H1 (cell line): ENCODE data around the gene ACKR2. TPM values are rescaled to one million over a fixed set of nuclear protein-coding genes. Genes with fewer than 3 reads are reported as not detected.

ENCODE experiments used
- CTCF ChIA-PET: fragments of 300-600 bp; sonication (Branson Sonifier 250); formaldehyde crosslinking; loops from one replicate; lab custom pipeline; 2021; ENCODE audit not compliant: partially characterized antibody; lab: Charles Lee
- POLR2A ChIA-PET: fragments of 300-600 bp; sonication (Branson Sonifier 250); formaldehyde crosslinking; loops from one replicate; lab custom pipeline; 2021; ENCODE audit warnings: inconsistent platforms; ENCODE audit not compliant: partially characterized antibody; lab: Charles Lee
- DNase-seq, 2 experiments: peaks; one replicate each; pipeline versions ENCODE4 v3.0.0 to v3.0.0-alpha.2; 2010 to 2022; ENCODE audit warnings: low spot score in 2 of 2, low read depth in 1 of 2, mixed read lengths in 1 of 2
- FAIRE-seq: peaks from 2 replicates; lab custom pipeline; 2011; peaks lifted over from hg19 to GRCh38; lab: Jason Lieb, UNC
- H2AFZ ChIP-seq: 2 replicates; pipeline ENCODE4 v1.8.1; 2012; ENCODE audit warnings: low read length, inconsistent platforms
- H2AK5ac ChIP-seq: 2 replicates; pipeline ENCODE4 v1.6.1; 2013; ENCODE audit warnings: low read depth, low read length
- H2BK120ac ChIP-seq: replicated peaks from 2 replicates; pipeline ENCODE3; 2013; ENCODE audit warnings: low read depth, low read length, inconsistent platforms
- H2BK12ac ChIP-seq: 2 replicates; pipeline ENCODE4 v1.6.1; 2013; ENCODE audit warnings: low read depth, low read length
- H2BK15ac ChIP-seq: 2 replicates; pipeline ENCODE4 v1.6.1; 2013; ENCODE audit warnings: low read length
- H2BK20ac ChIP-seq: 2 replicates; pipeline ENCODE4 v1.6.1; 2013; ENCODE audit warnings: low read length
- H2BK5ac ChIP-seq: 2 replicates; pipeline ENCODE4 v1.6.1; 2013; ENCODE audit warnings: low read depth, low read length
- H3K14ac ChIP-seq: 2 replicates; pipeline ENCODE4 v1.6.1; 2013; ENCODE audit warnings: inconsistent platforms; ENCODE audit not compliant: insufficient read length
- H3K18ac ChIP-seq: 2 replicates; pipeline ENCODE4 v1.6.1; 2013; ENCODE audit warnings: low read length; ENCODE audit errors: extremely low read depth
- H3K23ac ChIP-seq: 2 replicates; pipeline ENCODE4 v1.6.1; 2013; ENCODE audit warnings: inconsistent platforms; ENCODE audit not compliant: insufficient read length
- H3K23me2 ChIP-seq: 2 replicates; pipeline ENCODE4 v1.6.1; 2013; ENCODE audit warnings: low read depth, low read length
- H3K27ac ChIP-seq: 2 replicates; pipeline ENCODE4 v1.6.1; 2011; ENCODE audit warnings: low read depth, low read length, inconsistent platforms
- H3K27me3 ChIP-seq, 4 experiments: replicated peaks in 1 of 4; 1 replicate in 1 of 4; 2 replicates in 3 of 4; pipeline versions ENCODE4 v1.6.1 to v1.8.1; 2011 to 2013; ENCODE audit warnings: low read length in 3 of 4, mild to moderate bottlenecking in 3 of 4, inconsistent platforms in 2 of 4, mixed read lengths in 2 of 4, moderate library complexity in 1 of 4; ENCODE audit not compliant: control insufficient read depth in 3 of 4, insufficient read depth in 3 of 4; ENCODE audit errors: extremely low read depth in 1 of 4
- H3K36me3 ChIP-seq, 4 experiments: 2 replicates each; pipeline versions ENCODE4 v1.6.1 to v1.8.1; 2011 to 2013; ENCODE audit warnings: mild to moderate bottlenecking in 4 of 4, low read length in 3 of 4, moderate library complexity in 2 of 4, control low read depth in 1 of 4, inconsistent platforms in 1 of 4; ENCODE audit not compliant: insufficient read depth in 4 of 4, control insufficient read depth in 2 of 4
- H3K4ac ChIP-seq: replicated peaks from 2 replicates; pipeline ENCODE3; 2013; ENCODE audit warnings: low read length, low read depth, mixed read lengths, inconsistent platforms; ENCODE audit not compliant: insufficient read length
- H3K4me1 ChIP-seq, 4 experiments: replicated peaks in 1 of 4; 1 replicate in 1 of 4; 2 replicates in 3 of 4; pipeline versions ENCODE4 v1.6.1 to v1.8.1; 2011 to 2013; ENCODE audit warnings: low read length in 3 of 4, inconsistent platforms in 2 of 4, mixed read lengths in 1 of 4; ENCODE audit not compliant: insufficient read depth in 4 of 4, control insufficient read depth in 3 of 4
- H3K4me2 ChIP-seq, 2 experiments: 2 replicates each; pipeline versions ENCODE4 v1.6.1 to v1.8.1; 2011 to 2013; ENCODE audit warnings: low read depth in 2 of 2, low read length in 2 of 2, control low read depth in 1 of 2, inconsistent platforms in 1 of 2, mild to moderate bottlenecking in 1 of 2; ENCODE audit not compliant: insufficient read depth in 1 of 2
- H3K4me3 ChIP-seq, 4 experiments: fragments of 200-600, 300-600 bp in 1 of 4; sonication (generic), shearing (Covaris generic), sonication (Bioruptor Twin) in 1 of 4; 2 replicates each; pipeline versions ENCODE4 v1.5.1 to v1.8.1; 2011 to 2016; ENCODE audit warnings: low read length in 4 of 4, low read depth in 3 of 4, control low read depth in 2 of 4, inconsistent platforms in 2 of 4, mild to moderate bottlenecking in 2 of 4, mixed read lengths in 1 of 4, moderate library complexity in 1 of 4; ENCODE audit not compliant: insufficient read depth in 2 of 4; ENCODE audit errors: extremely low read depth in 1 of 4
- H3K56ac ChIP-seq: replicated peaks from 2 replicates; pipeline ENCODE3; 2013; ENCODE audit warnings: low read depth, mild to moderate bottlenecking, mixed read lengths, low read length, inconsistent platforms; ENCODE audit not compliant: insufficient read length
- H3K79me1 ChIP-seq: 2 replicates; pipeline ENCODE4 v1.6.1; 2013; ENCODE audit warnings: low read depth, low read length, control low read depth
- H3K79me2 ChIP-seq, 2 experiments: 2 replicates each; pipeline versions ENCODE4 v1.6.1 to v1.8.1; 2012 to 2013; ENCODE audit warnings: low read length in 2 of 2, mild to moderate bottlenecking in 2 of 2, inconsistent platforms in 1 of 2; ENCODE audit not compliant: insufficient read depth in 2 of 2, control insufficient read depth in 1 of 2
- H3K9ac ChIP-seq, 4 experiments: replicated peaks in 1 of 4; 1 replicate in 1 of 4; 2 replicates in 3 of 4; pipeline versions ENCODE4 v1.6.1 to v1.8.1; 2011 to 2013; ENCODE audit warnings: low read depth in 3 of 4, low read length in 3 of 4, control low read depth in 2 of 4, mild to moderate bottlenecking in 2 of 4, moderate library complexity in 2 of 4, inconsistent platforms in 1 of 4; ENCODE audit errors: extremely low read depth in 1 of 4
- H3K9me3 ChIP-seq, 2 experiments: 2 replicates each; pipeline versions ENCODE4 v1.6.1 to v1.8.1; 2012 to 2013; ENCODE audit warnings: mild to moderate bottlenecking in 2 of 2, moderate library complexity in 2 of 2, control low read depth in 1 of 2, inconsistent platforms in 1 of 2, low read depth in 1 of 2, low read length in 1 of 2, mixed read lengths in 1 of 2; ENCODE audit not compliant: insufficient read depth in 2 of 2
- H4K20me1 ChIP-seq, 2 experiments: replicated peaks in 1 of 2; 2 replicates each; pipeline versions ENCODE3 to v1.8.1; 2011 to 2013; ENCODE audit warnings: inconsistent platforms in 2 of 2, low read length in 2 of 2, mild to moderate bottlenecking in 1 of 2; ENCODE audit not compliant: insufficient read depth in 2 of 2, control insufficient read depth in 1 of 2
- H4K5ac ChIP-seq: 2 replicates; pipeline ENCODE4 v1.6.1; 2013; ENCODE audit warnings: low read length, low read depth, mixed read lengths, inconsistent platforms; ENCODE audit not compliant: insufficient read length
- H4K8ac ChIP-seq: 2 replicates; pipeline ENCODE4 v1.8.0; 2013; ENCODE audit warnings: mild to moderate bottlenecking, moderate library complexity, low read length, inconsistent platforms; ENCODE audit not compliant: insufficient read depth; ENCODE audit errors: extremely low read depth
- H4K91ac ChIP-seq: replicated peaks from 2 replicates; pipeline ENCODE3; 2013; ENCODE audit warnings: low read length, mixed read lengths, inconsistent platforms; ENCODE audit not compliant: insufficient read length
- BRCA1 ChIP-seq: IDR thresholded peaks from 2 replicates; pipeline ENCODE4 v1.6.1; 2012; ENCODE audit warnings: low read depth, low read length, improper control_type of control experiment
- EGR1 ChIP-seq: IDR thresholded peaks from 2 replicates; pipeline ENCODE4 v1.6.1; 2011; ENCODE audit warnings: low read depth, low read length, borderline replicate concordance
- RAD21 ChIP-seq, 2 experiments: IDR thresholded peaks in 1 of 2; conservative IDR thresholded peaks in 1 of 2; 2 replicates each; pipeline ENCODE4 v1.6.1; 2011; ENCODE audit warnings: low read depth in 2 of 2, low read length in 2 of 2, improper control_type of control experiment in 1 of 2, inconsistent platforms in 1 of 2, mild to moderate bottlenecking in 1 of 2, moderate library complexity in 1 of 2
- RBBP5 ChIP-seq: IDR thresholded peaks from 2 replicates; pipeline ENCODE4 v1.7.1; 2012; ENCODE audit warnings: low read depth, mild to moderate bottlenecking, inconsistent platforms, low read length, moderate library complexity, borderline replicate concordance
- SIX5 ChIP-seq: IDR thresholded peaks from 2 replicates; pipeline ENCODE4 v1.6.1; 2011; ENCODE audit warnings: mild to moderate bottlenecking, low read depth, low read length
- SP1 ChIP-seq: IDR thresholded peaks from 2 replicates; pipeline ENCODE4 v1.6.1; 2011; ENCODE audit warnings: low read depth, low read length
- WGBS, 2 experiments: shearing (Covaris generic) in 1 of 2; methylation state at CpG; one replicate each; pipeline versions ENCODE4 v1.1.6 to v1.1.7; 2013 to 2015; ENCODE audit warnings: low lambda C conversion rate in 2 of 2, mixed read lengths in 2 of 2, inconsistent platforms in 1 of 2, low coverage in 1 of 2, missing lambda C conversion rate in 1 of 2; ENCODE audit not compliant: insufficient replicate concordance in 2 of 2, insufficient coverage in 1 of 2, insufficient read length in 1 of 2; ENCODE audit errors: extremely low coverage in 1 of 2, missing lambda C conversion rate in 1 of 2; 5-methylcytosine and 5-hydroxymethylcytosine counted together
- polyA plus RNA-seq, 7 experiments: library from polyadenylated mRNA; depleted of rRNA in 3 of 7; stranded (reverse) in 5 of 7; unstranded in 2 of 7; fragments of >200 nt in 5 of 7; fragments of 200-250 nt in 2 of 7; gene quantifications; 1 replicate in 5 of 7; 2 replicates in 1 of 7; 4 replicates in 1 of 7; pipeline versions ENCODE4 v1.2.1 to v1.2.3, GENCODE V29; 2011 to 2013; ENCODE audit warnings: missing spikeins in 2 of 7, mixed read lengths in 2 of 7
- total RNA-seq: library from RNA; stranded (reverse); fragmentation: NEBNext Ultra II Directional; extraction: Animal tissue kit (Norgen Biotek cat#: 25700); gene quantifications from 2 replicates; pipeline ENCODE4 v1.2.1, GENCODE V29; 2021

Gene ACKR2
- total and polyA plus RNA-seq, 2 of the 8 experiments (the other 6 are each of a cell fraction or from before 2014, with no cell fraction given), result 0.09 to 0.12 TPM

GRCh38 chr3:42874749-42875148 is 65.5 kb downstream of the ACKR2 start:
- Histone ChIP-seq H2BK5ac (no peak overlapping the region), H2BK20ac (no peak overlapping the region), H3K4me3 (no peak overlapping the region), H3K14ac (no peak overlapping the region), H3K79me2 (no peaks in the 10 kb centered on the region), H3K4ac (no peak overlapping the region), H3K4me2 (no peak overlapping the region), H3K36me3 (no peaks in the 10 kb centered on the region), H4K91ac (no peak overlapping the region), H3K9ac (no peak overlapping the region), H3K23me2 (no peaks in the 10 kb centered on the region; the same call in 1 of the 2 replicates), H3K9me3 (no peaks in the 10 kb centered on the region), H2BK15ac (no peak overlapping the region), H3K79me1 (no peaks in the 10 kb centered on the region), H3K56ac (no peak overlapping the region), H3K27ac (no peak overlapping the region), H4K5ac (no peak overlapping the region), H2AFZ (no peak overlapping the region), H3K4me1 (no peaks in the 10 kb centered on the region), H2BK12ac (no peak overlapping the region), H4K8ac (no peak overlapping the region), H2BK120ac (no peak overlapping the region), H2AK5ac (no peak overlapping the region), H3K27me3 (peaks cover 0 to 2% (median under 1%) of the 10 kb centered on the region in 4 experiments; a peak in 2 of 7 replicates), H3K23ac (no peak overlapping the region), H3K18ac (no peak overlapping the region), H4K20me1 (no peaks in the 10 kb centered on the region)
- DNase-seq (no peak), FAIRE-seq (no peak)
- POLR2A ChIA-PET, result no interaction called here
- CTCF ChIA-PET, result interaction anchor here (1.6 kb wide), 1 partner anchor 23 kb away, joined by 5 read pairs; no protein-coding TSS in a partner anchor
- WGBS, 2 experiments, result 88% methylated on average over 10 of the region's 10 CpGs; no CpG with 5 or more reads in 1 of the 2 experiments
- TF ChIP-seq RAD21 (IDR thresholded peaks at IDR 0.05 in 1 of 2, conservative IDR thresholded peaks at IDR 0.05 in 1 of 2; ENCODE audit: low read depth in 2 of 2, low read length in 2 of 2), result no peak
- no peak for TF ChIP-seq SP1
- TF ChIP-seq RBBP5, result no peak
- TF ChIP-seq EGR1, result no peak
- no peak for TF ChIP-seq SIX5
- no peak for TF ChIP-seq BRCA1
